Natural killer cell (primary cell): ENCODE measurements around the gene LRPPRC. TPM values are rescaled to one million over a fixed set of nuclear protein-coding genes. Genes with fewer than 3 reads are reported as not detected.

Experiments
- ATAC-seq, 3 donors: fragments of 150-1000 bp in 2 of 3; fragments of 200-7000 bp in 1 of 3; cut with Tn5 transposase; 1 replicate in 1 of 3; 2 replicates in 2 of 3; pipeline ENCODE4 v1.10.0; 2021; ENCODE audit warnings: mild to moderate bottlenecking in 2 of 3, moderate library complexity in 2 of 3
- DNase-seq, 2 donors: peaks; one replicate each; pipeline versions ENCODE4 v3.0.0 to v3.0.0-alpha.2; 2013 to 2021; ENCODE audit warnings: mixed read lengths in 1 of 2
- H3K27ac ChIP-seq: one replicate; pipeline ENCODE4 v1.5.1; 2013; ENCODE audit warnings: mild to moderate bottlenecking, low read length
- H3K27me3 ChIP-seq: one replicate; pipeline ENCODE4 v1.6.1; 2013; ENCODE audit warnings: low read length; ENCODE audit not compliant: control insufficient read depth, insufficient read depth
- H3K36me3 ChIP-seq: one replicate; pipeline ENCODE4 v1.6.1; 2013; ENCODE audit warnings: low read length; ENCODE audit not compliant: control insufficient read depth, insufficient read depth
- H3K4me1 ChIP-seq: one replicate; pipeline ENCODE4 v1.6.1; 2013; ENCODE audit warnings: low read length; ENCODE audit not compliant: control insufficient read depth, insufficient read depth
- H3K4me3 ChIP-seq: one replicate; pipeline ENCODE4 v1.5.1; 2013; ENCODE audit warnings: low read length
- H3K9me3 ChIP-seq: one replicate; pipeline ENCODE4 v1.6.1; 2013; ENCODE audit warnings: low read length; ENCODE audit not compliant: control insufficient read depth, insufficient read depth
- H3K27ac Mint-ChIP-seq, 2 donors: one replicate each; pipeline ENCODE4 v1.8.0; 2022; ENCODE audit warnings: mild to moderate bottlenecking in 2 of 2, mixed read lengths in 2 of 2, moderate library complexity in 1 of 2
- H3K27me3 Mint-ChIP-seq, 2 donors: one replicate each; pipeline ENCODE4 v1.8.0; 2022; ENCODE audit warnings: low read depth in 2 of 2, mixed read lengths in 2 of 2
- H3K36me3 Mint-ChIP-seq: one replicate; pipeline ENCODE4 v1.8.0; 2022; ENCODE audit warnings: mixed read lengths
- H3K4me1 Mint-ChIP-seq, 2 donors: one replicate each; pipeline ENCODE4 v1.8.0; 2022; ENCODE audit warnings: mixed read lengths in 2 of 2
- H3K4me3 Mint-ChIP-seq: one replicate; pipeline ENCODE4 v1.8.0; 2022; ENCODE audit warnings: mild to moderate bottlenecking, moderate library complexity, mixed read lengths
- H3K9me3 Mint-ChIP-seq, 2 donors: one replicate each; pipeline ENCODE4 v1.8.0; 2022; ENCODE audit warnings: mixed read lengths in 2 of 2
- CTCF ChIP-seq: fragments of 200-600 bp; IDR thresholded peaks from one replicate; pipeline ENCODE4 v1.8.0; 2022; ENCODE audit warnings: antibody characterized with exemption
- WGBS: methylation state at CpG from one replicate; pipeline ENCODE4 v1.1.7; 2013; ENCODE audit warnings: missing lambda C conversion rate; ENCODE audit not compliant: insufficient coverage; 5-methylcytosine and 5-hydroxymethylcytosine counted together
- intact Hi-C: fragments of 100-400 bp; cut with micrococcal nuclease; formaldehyde crosslinking; loops from one replicate; pipeline ENCODE4 v1.14.2; 2022
- total RNA-seq, 4 donors: library from RNA; stranded (reverse); fragments of 120-200 nt in 1 of 4; gene quantifications; one replicate each; pipeline versions ENCODE4 v1.2.3 to v1.2.4, GENCODE V29; 2013 to 2022

LRPPRC gene
- total RNA-seq, 3 donors from 2014 or later (not counting 1 experiment from before 2014, with no cell fraction given): 43.5 to 53.8 (median 48.4) TPM

- Mint-ChIP-seq H3K9me3 (no peaks in the 10 kb centered on the region), H3K4me3 (no peak overlapping the region), H3K27ac (no peak overlapping the region), H3K27me3 (peaks cover 17 to 38% of the 10 kb centered on the region in 2 donors), H3K4me1 (peaks cover 0 to 4% of the 10 kb centered on the region in 2 donors), H3K36me3 (no peaks in the 10 kb centered on the region)
- H3K9me3 ChIP-seq: no peaks in the 10 kb centered on the region
- no peaks in the 10 kb centered on the region for H3K36me3 ChIP-seq
- DNase-seq: no peak
- intact Hi-C loops: no loop called here
- TF ChIP-seq CTCF: no peak
- H3K4me3 ChIP-seq: no peak overlapping the region
- 83% methylated on average over 12 of the region's 12 CpGs for WGBS
- H3K27me3 ChIP-seq: no peaks in the 10 kb centered on the region
- no peak overlapping the region for H3K27ac ChIP-seq
- ATAC-seq: no peak
- H3K4me1 ChIP-seq: no peaks in the 10 kb centered on the region
Measured at GRCh38 chr2:43872151-43872550, 123.6 kb downstream of the LRPPRC start.

- intact Hi-C loops: no loop called here
- Mint-ChIP-seq H3K9me3 (no peaks in the 10 kb centered on the region), H3K4me1 (no peaks in the 10 kb centered on the region), H3K4me3 (no peak overlapping the region), H3K27me3 (peaks cover 33 to 54% of the 10 kb centered on the region in 2 donors), H3K27ac (no peak overlapping the region), H3K36me3 (no peaks in the 10 kb centered on the region)
- H3K27ac ChIP-seq: no peak overlapping the region
- H3K36me3 ChIP-seq: no peaks in the 10 kb centered on the region
- ATAC-seq (no peak), DNase-seq (no peak)
- 97% methylated on average over 2 of the region's 2 CpGs for WGBS
- H3K4me1 ChIP-seq: no peaks in the 10 kb centered on the region
- H3K27me3 ChIP-seq: no peaks in the 10 kb centered on the region
- H3K9me3 ChIP-seq: no peaks in the 10 kb centered on the region
- no peak for TF ChIP-seq CTCF
- no peak overlapping the region for H3K4me3 ChIP-seq
Measured at GRCh38 chr2:43855292-43855691, 140.5 kb downstream of the LRPPRC start.

- WGBS: 91% methylated on average over 3 of the region's 3 CpGs
- Mint-ChIP-seq H3K4me1 (no peaks in the 10 kb centered on the region), H3K27me3 (peaks cover 30 to 48% of the 10 kb centered on the region in 2 donors)
Measured at GRCh38 chr2:43854671-43855070, 141.1 kb downstream of the LRPPRC start.

More at GRCh38 chr2:43854671-43855070, 141.1 kb downstream of the LRPPRC start:
- H3K36me3 ChIP-seq: no peaks in the 10 kb centered on the region
- Mint-ChIP-seq H3K9me3 (no peaks in the 10 kb centered on the region), H3K36me3 (no peaks in the 10 kb centered on the region), H3K4me3 (no peak overlapping the region), H3K27ac (no peak overlapping the region)
- no peak overlapping the region for H3K4me3 ChIP-seq
- H3K27me3 ChIP-seq: no peaks in the 10 kb centered on the region
- H3K27ac ChIP-seq: no peak overlapping the region
- DNase-seq (no peak), ATAC-seq (no peak)
- no peak for TF ChIP-seq CTCF
- no peaks in the 10 kb centered on the region for H3K9me3 ChIP-seq
- intact Hi-C loops: no loop called here
- H3K4me1 ChIP-seq: no peaks in the 10 kb centered on the region
